Loucy (cell line): Measurements from ENCODE around the gene RYR2.

ENCODE experiments used
- H2AFZ ChIP-seq: fragments of 200-600 bp; sonication (generic); 2 replicates; pipeline ENCODE4 v1.6.0; 2016; ENCODE audit warnings: antibody characterized with exemption, mild to moderate bottlenecking, low read length, moderate library complexity
- H3F3A ChIP-seq: fragments of 200-600 bp; 2 replicates; pipeline ENCODE4 v1.6.0; 2016; ENCODE audit warnings: antibody characterized with exemption, low read depth, mild to moderate bottlenecking
- H3K27me3 ChIP-seq: fragments of 200-600 bp; sonication (generic); 2 replicates; pipeline ENCODE4 v1.6.1; 2014; ENCODE audit warnings: low read length, mild to moderate bottlenecking; ENCODE audit not compliant: insufficient read depth, poor library complexity, severe bottlenecking
- H3K36me3 ChIP-seq: fragments of 200-600 bp; sonication (generic); 2 replicates; pipeline ENCODE4 v1.6.1; 2016; ENCODE audit warnings: low read length; ENCODE audit not compliant: insufficient read depth
- H3K4me1 ChIP-seq: fragments of 200-600 bp; sonication (generic); 2 replicates; pipeline ENCODE4 v1.5.1; 2014; ENCODE audit warnings: low read length, mild to moderate bottlenecking; ENCODE audit not compliant: insufficient read depth, poor library complexity, severe bottlenecking
- H3K4me2 ChIP-seq: fragments of 200-600 bp; sonication (generic); 2 replicates; pipeline ENCODE4 v1.6.0; 2014; ENCODE audit warnings: antibody characterized with exemption, low read length, low read depth, mild to moderate bottlenecking; ENCODE audit not compliant: poor library complexity, severe bottlenecking
- H3K4me3 ChIP-seq: fragments of 200-600 bp; sonication (generic); 2 replicates; pipeline ENCODE4 v1.5.1; 2014; ENCODE audit warnings: low read length, mild to moderate bottlenecking, mixed read lengths; ENCODE audit not compliant: poor library complexity, severe bottlenecking
- H3K79me2 ChIP-seq: fragments of 200-600 bp; sonication (generic); 2 replicates; pipeline ENCODE4 v1.6.1; 2014; ENCODE audit warnings: low read length; ENCODE audit not compliant: insufficient read depth
- H3K9ac ChIP-seq: fragments of 200-600 bp; sonication (generic); 2 replicates; pipeline ENCODE4 v1.6.0; 2014; ENCODE audit warnings: mild to moderate bottlenecking, low read depth, low read length, moderate library complexity; ENCODE audit not compliant: poor library complexity, severe bottlenecking
- H3K9me2 ChIP-seq: fragments of 200-600 bp; sonication (generic); replicated peaks from 2 replicates; pipeline ENCODE4 v1.6.1; 2016; ENCODE audit warnings: low read depth, low read length, mixed read lengths
- H3K9me3 ChIP-seq: fragments of 200-600 bp; sonication (generic); 2 replicates; pipeline ENCODE4 v1.6.1; 2014; ENCODE audit warnings: mild to moderate bottlenecking, antibody characterized with exemption, low read length, low read depth; ENCODE audit not compliant: insufficient read depth
- H4K20me1 ChIP-seq: fragments of 200-600 bp; sonication (generic); 2 replicates; pipeline ENCODE4 v1.6.0; 2014; ENCODE audit warnings: antibody characterized with exemption, low read length, mild to moderate bottlenecking; ENCODE audit not compliant: insufficient read depth, poor library complexity, severe bottlenecking
- CTCF ChIP-seq: fragments of 200-600 bp; sonication (generic); conservative IDR thresholded peaks from 2 replicates; pipeline ENCODE4 v1.5.1; 2014; ENCODE audit warnings: mild to moderate bottlenecking, antibody characterized with exemption, low read length
- EZH2phosphoT487 ChIP-seq: fragments of 200-600 bp; IDR thresholded peaks from 2 replicates; pipeline ENCODE4 v1.6.1; 2018; ENCODE audit warnings: antibody characterized with exemption, mild to moderate bottlenecking, moderate library complexity, borderline replicate concordance

The RYR2 gene

GRCh38 chr1:237811633-237812032 is 769.6 kb downstream of the RYR2 start:
- Histone ChIP-seq H3K36me3 (no peaks in the 10 kb centered on the region), H3K79me2 (no peaks in the 10 kb centered on the region), H3F3A (no peaks in the 10 kb centered on the region), H3K9me2 (no peaks in the 10 kb centered on the region), H4K20me1 (no peaks in the 10 kb centered on the region), H3K4me3 (no peak overlapping the region), H3K4me2 (no peak overlapping the region), H3K9ac (no peak overlapping the region), H3K4me1 (no peaks in the 10 kb centered on the region), H3K27me3 (no peaks in the 10 kb centered on the region), H3K9me3 (no peaks in the 10 kb centered on the region), H2AFZ (no peak overlapping the region)
- no peak for TF ChIP-seq CTCF

- no peaks in the 10 kb centered on the region for H3K4me1 ChIP-seq
- H2AFZ ChIP-seq: no peak overlapping the region
- no peaks in the 10 kb centered on the region for H3K9me2 ChIP-seq
- no peak overlapping the region for H3K4me2 ChIP-seq
- H3K36me3 ChIP-seq: no peaks in the 10 kb centered on the region
- H4K20me1 ChIP-seq: no peaks in the 10 kb centered on the region
- H3K9ac ChIP-seq: no peak overlapping the region
- no peaks in the 10 kb centered on the region for H3F3A ChIP-seq
- H3K9me3 ChIP-seq: no peaks in the 10 kb centered on the region
- H3K27me3 ChIP-seq: no peaks in the 10 kb centered on the region
- TF ChIP-seq CTCF: no peak
- no peak for TF ChIP-seq EZH2phosphoT487
- no peak overlapping the region for H3K4me3 ChIP-seq
- H3K79me2 ChIP-seq: no peaks in the 10 kb centered on the region
These were observed 770.1 kb downstream of the RYR2 start for GRCh38 chr1:237812061-237812460.

- H3K79me2 ChIP-seq: no peaks in the 10 kb centered on the region
- no peaks in the 10 kb centered on the region for H3F3A ChIP-seq
- no peaks in the 10 kb centered on the region for H3K27me3 ChIP-seq
- no peaks in the 10 kb centered on the region for H3K9me2 ChIP-seq
- H3K4me3 ChIP-seq: no peak overlapping the region
- no peak overlapping the region for H3K4me2 ChIP-seq
- TF ChIP-seq EZH2phosphoT487 (no peak), CTCF (peak; percentile 81)
- no peaks in the 10 kb centered on the region for H3K9me3 ChIP-seq
- no peaks in the 10 kb centered on the region for H3K4me1 ChIP-seq
- H3K36me3 ChIP-seq: no peaks in the 10 kb centered on the region
- H3K9ac ChIP-seq: no peak overlapping the region
- H2AFZ ChIP-seq: no peak overlapping the region
- H4K20me1 ChIP-seq: no peaks in the 10 kb centered on the region
These were observed 772.4 kb downstream of the RYR2 start for GRCh38 chr1:237814319-237814924.
